Measurements from ENCODE around the gene RUFY1. TPM values are rescaled to one million over a fixed set of nuclear protein-coding genes. Genes with fewer than 3 reads are reported as not detected.

The RUFY1 gene
- total RNA-seq, 2 experiments from 2014 or later = 19.5 to 21.8 TPM

- intact Hi-C loops (cut with DNase I, micrococcal nuclease) = loop anchor here (1.0 to 10.0 kb wide), 5 partner anchors 8 to 935 kb away; partner anchors contain the start of genes CANX (in 1 of the 2), CLK4 (in 1 of the 2), HNRNPH1 (in 1 of the 2) and MRNIP (in 1 of the 2)
- ATAC-seq (ENCODE audit: poor library complexity) (peak; percentile 99), DNase-seq (peak; percentile 65 to 95 (median 84))
- peak overlapping the region; percentile 4 to 16 for H3K27ac ChIP-seq (ENCODE audit: low read depth in 1 of 2, low read length in 2 of 2)
- peaks cover 52% of the 10 kb centered on the region for H3K36me3 Mint-ChIP-seq (ENCODE audit: low read depth)
- H3K4me3 ChIP-seq (ENCODE audit: low read length) = peak overlapping the region; percentile 60
- no peaks in the 10 kb centered on the region for H3K27me3 ChIP-seq (ENCODE audit: control insufficient read depth in 1 of 2, insufficient read depth in 2 of 2, low read length in 2 of 2)
- CTCF ChIA-PET = interaction anchor here (1.5 kb wide), 1 partner anchor 242 kb away, joined by 3 read pairs; no protein-coding TSS in a partner anchor
- peak overlapping the region; percentile 90 for H3K4me3 Mint-ChIP-seq
- H3K9me3 ChIP-seq (ENCODE audit: control insufficient read depth in 1 of 2, insufficient read depth in 1 of 2, low read length in 2 of 2) = no peaks in the 10 kb centered on the region
- H3K9me3 Mint-ChIP-seq = no peaks in the 10 kb centered on the region
- POLR2A ChIA-PET = interaction anchor here (0.6 to 5.3 kb wide), 20 partner anchors 9 to 1355 kb away, joined by 3 to 103 read pairs (median 4); partner anchors contain the start of genes HNRNPAB, HNRNPH1, MAML1 and PHYKPL
- TF ChIP-seq CTCF (IDR thresholded peaks at IDR 0.05) = no peak
- H3K4me1 Mint-ChIP-seq (ENCODE audit: low read depth) = peaks cover 28% of the 10 kb centered on the region
- H3K4me1 ChIP-seq (ENCODE audit: insufficient read depth, low read length) = peaks cover 10% of the 10 kb centered on the region
- no peaks in the 10 kb centered on the region for H3K27me3 Mint-ChIP-seq
- peak overlapping the region; percentile 89 for H3K27ac Mint-ChIP-seq
- peaks cover 23% of the 10 kb centered on the region for H3K36me3 ChIP-seq (ENCODE audit: insufficient read depth, low read length)
These were observed 9.2 kb downstream of the RUFY1 start for GRCh38 chr5:179559284-179560252.

- Histone ChIP-seq H3K36me3 (ENCODE audit: insufficient read depth, low read length) (peaks cover 45% of the 10 kb centered on the region), H3K27ac (ENCODE audit: low read depth in 1 of 2, low read length in 2 of 2) (no peak overlapping the region), H3K27me3 (ENCODE audit: control insufficient read depth in 1 of 2, insufficient read depth in 2 of 2, low read length in 2 of 2) (no peaks in the 10 kb centered on the region), H3K4me3 (ENCODE audit: low read length) (no peak overlapping the region), H3K9me3 (ENCODE audit: control insufficient read depth in 1 of 2, insufficient read depth in 1 of 2, low read length in 2 of 2) (no peaks in the 10 kb centered on the region), H3K4me1 (ENCODE audit: insufficient read depth, low read length) (peaks cover 6% of the 10 kb centered on the region)
- Mint-ChIP-seq H3K36me3 (ENCODE audit: low read depth) (peaks cover 57% of the 10 kb centered on the region), H3K9me3 (no peaks in the 10 kb centered on the region), H3K27ac (no peak overlapping the region), H3K4me1 (ENCODE audit: low read depth) (peaks cover 10% of the 10 kb centered on the region), H3K4me3 (no peak overlapping the region), H3K27me3 (no peaks in the 10 kb centered on the region)
- TF ChIP-seq CTCF (IDR thresholded peaks at IDR 0.05) = no peak
- CTCF ChIA-PET = no interaction called here
- POLR2A ChIA-PET = interaction anchor here (1.0 kb wide), 1 partner anchor 13 kb away, joined by 3 read pairs; no protein-coding TSS in a partner anchor
- ATAC-seq (ENCODE audit: poor library complexity) (no peak), DNase-seq (no peak)
- intact Hi-C loops (cut with DNase I, micrococcal nuclease) = no loop called here
These were observed 14.2 kb downstream of the RUFY1 start for GRCh38 chr5:179564526-179564925.

- DNase-seq (no peak), ATAC-seq (ENCODE audit: poor library complexity) (no peak)
- Histone ChIP-seq H3K4me3 (ENCODE audit: low read length) (no peak overlapping the region), H3K9me3 (ENCODE audit: control insufficient read depth in 1 of 2, insufficient read depth in 1 of 2, low read length in 2 of 2) (no peaks in the 10 kb centered on the region), H3K36me3 (ENCODE audit: insufficient read depth, low read length) (peaks cover 61% of the 10 kb centered on the region), H3K4me1 (ENCODE audit: insufficient read depth, low read length) (no peaks in the 10 kb centered on the region), H3K27me3 (ENCODE audit: control insufficient read depth in 1 of 2, insufficient read depth in 2 of 2, low read length in 2 of 2) (no peaks in the 10 kb centered on the region), H3K27ac (ENCODE audit: low read depth in 1 of 2, low read length in 2 of 2) (no peak overlapping the region)
- ChIA-PET POLR2A (interaction anchor here (1.8 to 2.5 kb wide), 2 partner anchors 9 to 18 kb away, joined by 5 to 8 read pairs; partner anchors contain the start of gene RUFY1), CTCF (no interaction called here)
- intact Hi-C loops (cut with DNase I, micrococcal nuclease) = no loop called here
- Mint-ChIP-seq H3K27me3 (no peaks in the 10 kb centered on the region), H3K4me3 (no peak overlapping the region), H3K4me1 (ENCODE audit: low read depth) (peaks cover 5% of the 10 kb centered on the region), H3K9me3 (no peaks in the 10 kb centered on the region), H3K27ac (peak overlapping the region; percentile 24), H3K36me3 (ENCODE audit: low read depth) (peaks cover 63% of the 10 kb centered on the region)
- no peak for TF ChIP-seq CTCF (IDR thresholded peaks at IDR 0.05)
These were observed 18.4 kb downstream of the RUFY1 start for GRCh38 chr5:179568721-179569120.

Measured in CD4-positive, alpha-beta T cell (primary cell).